AG04449 (cell line): ENCODE measurements around the gene POLR2L.

Experiments used
- CTCF ChIA-PET: fragments of 350-600 bp; formaldehyde crosslinking; extraction: SDS; loops from one replicate; lab custom pipeline; 2021; ENCODE audit warnings: antibody characterized with exemption; lab: Yijun Ruan, JAX
- POLR2A ChIA-PET: fragments of 400-600, 350-600 bp; formaldehyde crosslinking; extraction: SDS; loops from one replicate; lab custom pipeline; 2020; ENCODE audit warnings: antibody characterized with exemption, inconsistent platforms; lab: Yijun Ruan, JAX
- DNase-seq: peaks from one replicate; pipeline ENCODE4 v3.0.0-alpha.2; 2010; ENCODE audit warnings: low read depth, low spot score
- H3K4me3 ChIP-seq: 2 replicates; pipeline ENCODE4 v1.5.1; 2011; ENCODE audit warnings: low read depth, mild to moderate bottlenecking, control low read depth, low read length
- TF ChIP-seq, protein P1 (sequence below): IDR thresholded peaks from one replicate; pipeline ENCODE4 v1.5.1; 2011; ENCODE audit warnings: mild to moderate bottlenecking, moderate library complexity, low read length, control low read depth, inconsistent platforms; ENCODE audit not compliant: insufficient read depth; ENCODE audit errors: missing control alignments

POLR2L gene

DNA sequence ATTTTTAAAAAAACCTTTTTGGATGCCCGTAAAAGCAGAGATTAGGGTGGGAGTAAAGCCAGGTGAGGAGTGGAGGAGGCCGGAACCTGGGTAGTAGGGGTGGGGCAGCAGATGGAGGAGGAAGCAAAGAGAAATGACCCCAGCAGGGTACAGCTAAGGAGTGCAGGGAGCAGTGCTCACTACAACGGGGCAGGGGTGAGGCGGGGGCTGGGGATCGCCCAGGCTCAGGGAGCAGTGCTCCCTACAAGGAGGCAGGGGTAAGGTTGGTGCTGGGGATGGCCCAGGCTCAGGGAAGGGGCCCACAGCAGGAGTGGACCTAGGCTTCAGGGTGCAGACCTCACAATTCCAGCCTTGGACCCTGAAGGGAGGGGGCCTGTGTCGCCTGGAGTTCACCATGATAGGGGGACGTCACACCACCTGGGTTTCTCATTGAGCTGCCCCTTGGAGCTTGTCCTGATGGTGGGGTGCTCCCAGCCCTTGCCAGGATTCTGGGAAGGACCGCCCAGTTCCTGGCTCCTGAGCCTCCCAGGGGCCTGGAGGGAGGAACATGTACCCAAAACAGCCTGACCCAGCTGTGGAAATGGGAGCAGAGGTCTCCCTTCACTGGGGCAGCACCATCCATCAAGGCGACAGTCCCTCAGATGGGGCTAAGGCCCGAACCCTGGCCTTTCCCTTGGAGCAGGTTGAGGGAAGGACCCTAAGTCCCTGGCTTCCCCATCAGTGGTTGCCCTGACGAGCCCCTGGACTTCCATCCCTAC is 26.5 kb downstream of the POLR2L start:
- ChIA-PET POLR2A (interaction anchor here (1.7 kb wide), 1 partner anchor 27 kb away, joined by 5 read pairs; the partner anchor contains the start of gene TSPAN4), CTCF (interaction anchor here (1.5 to 1.7 kb wide), 2 partner anchors 12 to 19 kb away, joined by 4 read pairs; partner anchors contain the start of gene CRACR2B)
- TF ChIP-seq, protein P1, sequence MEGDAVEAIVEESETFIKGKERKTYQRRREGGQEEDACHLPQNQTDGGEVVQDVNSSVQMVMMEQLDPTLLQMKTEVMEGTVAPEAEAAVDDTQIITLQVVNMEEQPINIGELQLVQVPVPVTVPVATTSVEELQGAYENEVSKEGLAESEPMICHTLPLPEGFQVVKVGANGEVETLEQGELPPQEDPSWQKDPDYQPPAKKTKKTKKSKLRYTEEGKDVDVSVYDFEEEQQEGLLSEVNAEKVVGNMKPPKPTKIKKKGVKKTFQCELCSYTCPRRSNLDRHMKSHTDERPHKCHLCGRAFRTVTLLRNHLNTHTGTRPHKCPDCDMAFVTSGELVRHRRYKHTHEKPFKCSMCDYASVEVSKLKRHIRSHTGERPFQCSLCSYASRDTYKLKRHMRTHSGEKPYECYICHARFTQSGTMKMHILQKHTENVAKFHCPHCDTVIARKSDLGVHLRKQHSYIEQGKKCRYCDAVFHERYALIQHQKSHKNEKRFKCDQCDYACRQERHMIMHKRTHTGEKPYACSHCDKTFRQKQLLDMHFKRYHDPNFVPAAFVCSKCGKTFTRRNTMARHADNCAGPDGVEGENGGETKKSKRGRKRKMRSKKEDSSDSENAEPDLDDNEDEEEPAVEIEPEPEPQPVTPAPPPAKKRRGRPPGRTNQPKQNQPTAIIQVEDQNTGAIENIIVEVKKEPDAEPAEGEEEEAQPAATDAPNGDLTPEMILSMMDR: no peak
- no peak overlapping the region for H3K4me3 ChIP-seq
- DNase-seq: no peak

DNA sequence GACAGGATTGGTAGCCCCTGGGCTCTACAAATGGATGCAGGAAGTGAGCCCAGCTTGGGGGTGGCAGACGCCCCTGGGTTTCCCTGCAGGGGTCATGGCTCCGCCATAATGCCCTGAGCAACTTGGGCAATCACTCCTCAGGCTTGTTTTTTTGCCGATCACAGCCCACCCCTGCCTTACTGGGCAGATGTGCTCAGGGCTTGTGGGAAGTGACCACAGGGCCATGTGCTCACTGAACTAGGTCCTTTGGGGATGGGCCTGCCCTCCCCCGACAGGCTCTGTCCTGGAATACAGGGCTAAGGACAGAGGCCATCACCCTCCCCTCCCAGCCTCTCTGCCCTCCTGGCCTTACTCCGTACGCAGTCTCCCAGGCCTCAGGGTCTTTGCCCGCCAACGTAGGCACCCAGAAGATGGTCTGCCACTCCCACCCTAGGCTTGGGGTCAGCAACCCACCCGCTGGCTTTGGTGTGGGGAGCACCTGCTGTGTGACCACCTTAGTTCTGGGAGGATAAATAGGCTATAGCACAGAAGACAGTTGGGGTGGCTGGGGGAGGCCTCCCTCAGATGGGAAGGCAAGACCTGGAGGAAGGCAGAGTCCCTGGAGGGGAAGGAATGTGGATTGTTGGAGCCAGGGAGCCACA is 28.8 kb downstream of the POLR2L start:
- ChIA-PET POLR2A (no interaction called here), CTCF (no interaction called here)
- no peak overlapping the region for H3K4me3 ChIP-seq
- TF ChIP-seq, protein P1: no peak
- no peak for DNase-seq

DNA sequence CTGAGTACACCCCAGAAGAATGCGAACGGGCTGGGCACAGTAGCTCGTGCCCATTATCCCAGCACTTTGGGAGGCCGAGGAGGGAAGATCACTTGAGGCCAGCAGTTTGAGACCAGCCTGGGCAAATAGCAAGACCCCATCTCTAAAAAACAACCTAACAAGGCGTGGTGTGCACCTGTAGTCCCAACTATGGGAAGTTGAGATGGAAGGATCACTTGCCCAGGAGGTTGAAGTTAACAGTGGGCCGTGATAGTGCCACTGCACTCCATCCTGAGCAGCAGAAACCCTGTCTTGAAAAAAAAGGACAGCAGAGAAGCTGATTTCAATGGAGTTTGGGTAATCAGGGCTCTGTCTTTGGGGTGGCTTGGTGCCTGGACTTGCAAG is 29.3 kb downstream of the POLR2L start:
- no peak overlapping the region for H3K4me3 ChIP-seq
- DNase-seq: no peak
- TF ChIP-seq, protein P1: no peak
- ChIA-PET CTCF (no interaction called here), POLR2A (no interaction called here)

DNA sequence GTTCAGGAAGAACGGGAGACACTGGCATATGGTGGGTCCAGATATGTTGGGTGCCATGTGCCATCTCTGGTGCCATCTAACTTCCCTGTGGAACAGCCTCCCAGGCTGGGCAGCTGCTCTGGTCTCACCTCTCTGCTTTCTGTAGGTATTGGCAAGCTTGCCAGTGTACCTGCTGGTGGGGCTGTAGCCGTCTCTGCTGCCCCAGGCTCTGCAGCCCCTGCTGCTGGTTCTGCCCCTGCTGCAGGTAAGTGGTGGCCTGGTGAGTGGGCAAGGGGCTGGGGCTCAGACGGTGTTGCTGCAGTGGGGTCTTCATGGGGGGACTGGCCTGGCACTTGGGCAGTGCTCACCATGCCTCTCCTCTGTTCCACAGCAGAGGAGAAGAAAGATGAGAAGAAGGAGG is 29.9 kb downstream of the POLR2L start:
- ChIA-PET POLR2A (interaction anchor here (1.1 kb wide), 1 partner anchor 18 kb away, joined by 3 read pairs; no protein-coding TSS in a partner anchor), CTCF (interaction anchor here (0.9 kb wide), 1 partner anchor 15 kb away, joined by 3 read pairs; no protein-coding TSS in a partner anchor)
- H3K4me3 ChIP-seq: no peak overlapping the region
- DNase-seq: no peak
- TF ChIP-seq, protein P1: no peak

DNA sequence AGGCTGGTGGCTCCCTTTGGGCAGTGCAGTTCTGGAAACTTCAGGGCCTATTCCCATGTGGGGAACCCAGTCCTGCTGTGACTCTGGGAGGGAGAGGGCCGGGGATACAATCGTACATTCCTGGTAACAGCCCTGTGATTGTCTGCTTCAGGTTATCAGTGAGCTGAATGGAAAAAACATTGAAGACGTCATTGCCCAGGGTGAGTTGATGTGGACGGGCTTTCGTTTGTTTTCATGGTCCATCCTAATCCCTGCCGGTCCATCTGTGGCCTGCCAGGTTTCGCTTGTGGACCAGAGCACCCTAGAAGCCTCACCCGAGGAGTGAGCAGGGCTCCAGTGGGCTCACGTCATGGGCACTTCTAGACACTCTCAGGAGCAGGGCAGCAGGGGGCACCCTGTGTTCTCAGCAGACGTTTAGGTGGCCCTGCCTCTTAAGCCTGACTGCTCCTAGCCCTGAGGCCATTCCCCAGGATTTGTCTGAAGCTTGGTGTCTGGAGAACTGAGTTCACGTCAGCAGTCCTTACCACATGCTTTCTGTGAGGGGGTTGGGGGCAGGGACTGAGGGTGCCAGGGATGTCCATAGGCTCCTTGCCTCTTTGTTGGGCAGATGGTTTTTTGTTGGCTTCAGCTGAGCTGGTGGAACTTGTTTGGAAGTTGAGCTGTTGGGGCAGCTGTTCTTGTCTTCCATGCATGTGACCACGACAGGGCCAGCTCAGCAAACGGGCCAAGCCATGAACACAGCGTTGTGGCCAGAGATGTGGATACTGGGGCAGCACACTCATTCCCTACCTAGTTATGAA is 30.7 kb downstream of the POLR2L start:
- TF ChIP-seq, protein P1: no peak
- CTCF ChIA-PET: interaction anchor here (0.7 to 0.9 kb wide), 2 partner anchors 14 to 27 kb away, joined by 3 read pairs; no protein-coding TSS in a partner anchor
- peak overlapping the region; percentile 89 for H3K4me3 ChIP-seq
- POLR2A ChIA-PET: interaction anchor here (0.6 to 1.9 kb wide), 3 partner anchors 8 to 108 kb away, joined by 3 to 10 read pairs (median 4); partner anchors contain the start of gene PNPLA2
- no peak for DNase-seq
